Dedifferentiated amniotic fluid mesenchymal stem cell (primary cell): ENCODE measurements around the gene TBL3.
"Not testable (repeated sequence)": the region's sequence is repeated elsewhere in the genome, so short reads cannot be mapped to it uniquely, and the experiment has no call there.

Source experiments
- DNase-seq: peaks from one replicate; pipeline ENCODE4 v3.0.0-alpha.2; 2016; ENCODE audit errors: extremely low spot score

TBL3 gene

DNA sequence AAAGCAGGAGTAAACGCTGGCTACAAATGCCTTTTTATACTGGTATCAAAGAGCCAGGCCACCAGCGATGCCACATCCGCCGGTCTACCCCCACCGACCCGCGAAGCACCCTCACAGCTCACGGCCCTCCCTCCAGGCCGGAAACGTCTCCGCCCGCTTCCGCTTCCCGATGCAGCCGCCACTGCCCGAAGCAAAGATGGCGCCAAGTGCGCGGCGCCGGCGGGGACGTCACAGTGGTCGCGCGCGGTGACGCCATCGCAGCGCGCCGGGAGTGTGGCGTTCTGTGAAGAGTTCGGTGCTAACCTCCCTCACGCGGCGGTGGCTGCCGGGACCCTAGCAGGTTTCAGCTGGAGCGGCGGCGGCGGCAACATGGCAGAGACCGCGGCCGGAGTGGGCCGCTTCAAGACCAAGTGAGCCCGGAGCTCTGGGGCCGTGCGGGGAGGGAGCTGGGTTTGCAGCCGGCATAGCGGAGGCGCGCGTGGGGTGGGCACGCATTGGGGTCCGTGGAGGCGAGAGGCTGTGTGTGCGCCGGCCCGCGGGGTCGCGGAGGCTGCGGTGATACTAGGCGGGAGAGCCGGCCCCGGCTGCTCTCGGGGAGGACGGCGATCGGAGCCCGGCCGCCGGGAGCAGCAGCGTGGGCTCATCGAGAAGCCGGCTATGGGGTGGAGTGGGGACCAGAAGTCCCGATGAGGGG, at the start of gene TBL3:
TBL3 (plus strand) TSS at position 258 of the 694 bp plus-strand sequence; CDS start at position 370, 112 bp downstream.
- peak; percentile 90 for DNase-seq

DNA sequence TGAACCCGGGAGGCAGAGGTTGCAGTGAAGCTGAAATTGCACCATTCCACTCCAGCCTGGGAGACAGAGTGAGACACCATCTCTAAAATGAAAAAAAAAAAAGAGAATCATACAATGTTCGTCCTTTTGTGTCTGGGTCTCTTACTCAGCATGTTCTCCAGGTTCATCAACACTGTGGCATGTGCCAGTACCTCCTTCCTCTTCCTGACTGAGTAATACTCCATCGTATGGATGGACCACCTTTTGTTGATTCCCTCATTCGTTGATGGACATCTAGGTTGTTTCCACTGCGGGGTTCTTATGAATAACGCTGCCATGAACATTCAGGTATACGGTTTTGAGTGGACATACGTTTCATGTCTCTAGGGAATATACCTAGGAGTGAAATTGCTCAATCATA, 49.5 kb upstream of the TBL3 start:
- no peak for DNase-seq

DNA sequence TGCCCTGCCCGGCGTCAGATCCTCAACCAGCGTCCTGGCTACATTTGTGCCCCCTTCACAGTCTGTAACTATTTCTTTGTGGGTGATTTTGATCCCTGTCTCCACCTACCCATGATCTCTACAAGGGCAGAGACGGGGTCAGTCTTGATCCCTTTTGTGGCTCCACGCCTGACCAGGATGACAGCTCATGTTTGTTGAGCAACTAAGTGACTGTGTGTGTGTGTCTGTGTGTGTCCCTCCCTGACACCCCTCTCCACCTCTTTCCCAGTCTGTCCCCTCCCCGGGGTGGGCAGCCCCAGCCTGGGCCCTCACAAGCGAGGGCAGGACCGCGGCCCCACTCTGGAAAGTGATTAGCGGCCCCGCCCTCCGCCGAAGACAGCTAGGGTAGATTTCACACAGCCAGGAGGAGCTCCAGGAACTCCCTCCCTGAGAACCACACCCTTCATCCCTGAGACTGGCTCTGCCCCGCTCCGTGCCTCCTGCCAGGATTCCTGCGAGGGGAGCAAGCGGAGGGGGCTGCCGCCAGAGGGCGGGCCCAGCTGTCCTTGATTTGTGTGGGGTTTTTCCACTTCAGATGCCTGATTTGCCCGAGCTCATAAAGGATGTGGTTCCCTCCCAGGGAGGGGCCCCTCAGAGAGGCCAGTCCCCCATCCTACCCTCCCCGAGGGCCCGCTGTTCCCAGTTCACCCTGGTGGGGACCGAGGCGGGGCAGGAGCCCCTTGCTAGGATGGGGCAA, 48.4 kb upstream of the TBL3 start:
- DNase-seq = peak; percentile 67

DNA sequence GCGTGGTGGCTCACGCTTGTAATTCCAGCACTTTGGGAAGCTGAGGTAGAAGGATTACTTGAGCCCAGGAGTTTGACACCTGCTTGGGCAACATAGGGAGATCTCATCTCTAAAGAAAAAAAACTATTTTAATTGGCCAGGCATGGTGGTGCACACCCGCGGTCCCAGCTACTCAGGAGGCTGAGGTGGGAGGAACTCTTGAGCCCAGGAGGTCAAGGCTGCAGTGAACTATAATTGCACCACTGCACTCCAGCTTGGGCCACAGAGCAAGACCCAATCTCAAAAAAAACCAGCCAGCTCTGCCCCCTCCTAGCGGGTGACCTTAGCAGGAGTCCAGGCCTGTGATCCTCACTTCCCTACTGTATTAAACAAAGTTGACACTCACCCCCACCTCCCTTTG, 47.8 kb upstream of the TBL3 start:
- no peak for DNase-seq

DNA sequence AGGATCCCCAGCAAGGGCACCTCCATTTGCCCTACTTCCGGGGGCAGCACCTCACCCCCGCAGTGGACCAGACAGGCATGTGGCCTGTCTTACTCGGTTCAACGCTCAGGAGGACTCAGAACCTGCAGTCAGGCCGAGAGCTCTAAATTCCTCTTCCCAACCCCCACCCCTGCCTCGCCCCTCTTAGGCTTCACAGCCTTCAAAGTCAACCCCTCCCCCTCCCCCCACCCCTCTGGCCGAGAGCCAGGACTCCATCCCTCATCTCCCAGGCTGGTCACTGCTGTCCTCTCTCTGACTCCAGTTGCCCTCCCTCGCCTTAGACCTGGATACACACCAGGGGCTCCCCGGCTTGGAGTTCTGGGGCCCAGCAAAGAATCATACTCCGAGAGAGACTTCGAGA, 45.6 kb upstream of the TBL3 start:
- DNase-seq = no peak

DNA sequence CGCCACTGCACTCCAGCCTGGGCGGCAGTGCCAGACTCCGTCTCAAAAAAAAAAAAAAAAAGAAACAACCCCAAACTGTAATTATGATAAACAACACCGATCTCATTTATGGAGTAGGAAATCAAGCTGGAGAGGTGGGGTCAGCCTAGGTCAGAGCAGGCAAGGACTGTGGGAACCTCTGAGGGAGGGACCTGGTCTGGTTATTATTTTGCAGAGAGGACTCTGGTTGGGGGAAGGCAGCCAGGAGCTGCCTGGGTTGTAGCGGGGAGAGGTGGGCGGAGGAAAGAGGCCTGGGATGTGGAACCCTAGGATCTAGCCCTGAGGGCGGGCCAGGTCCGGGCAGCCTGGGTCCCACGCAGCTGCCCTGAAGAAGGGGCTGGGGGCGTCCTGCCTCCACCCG, 42.7 kb upstream of the TBL3 start:
- DNase-seq = no peak

DNA sequence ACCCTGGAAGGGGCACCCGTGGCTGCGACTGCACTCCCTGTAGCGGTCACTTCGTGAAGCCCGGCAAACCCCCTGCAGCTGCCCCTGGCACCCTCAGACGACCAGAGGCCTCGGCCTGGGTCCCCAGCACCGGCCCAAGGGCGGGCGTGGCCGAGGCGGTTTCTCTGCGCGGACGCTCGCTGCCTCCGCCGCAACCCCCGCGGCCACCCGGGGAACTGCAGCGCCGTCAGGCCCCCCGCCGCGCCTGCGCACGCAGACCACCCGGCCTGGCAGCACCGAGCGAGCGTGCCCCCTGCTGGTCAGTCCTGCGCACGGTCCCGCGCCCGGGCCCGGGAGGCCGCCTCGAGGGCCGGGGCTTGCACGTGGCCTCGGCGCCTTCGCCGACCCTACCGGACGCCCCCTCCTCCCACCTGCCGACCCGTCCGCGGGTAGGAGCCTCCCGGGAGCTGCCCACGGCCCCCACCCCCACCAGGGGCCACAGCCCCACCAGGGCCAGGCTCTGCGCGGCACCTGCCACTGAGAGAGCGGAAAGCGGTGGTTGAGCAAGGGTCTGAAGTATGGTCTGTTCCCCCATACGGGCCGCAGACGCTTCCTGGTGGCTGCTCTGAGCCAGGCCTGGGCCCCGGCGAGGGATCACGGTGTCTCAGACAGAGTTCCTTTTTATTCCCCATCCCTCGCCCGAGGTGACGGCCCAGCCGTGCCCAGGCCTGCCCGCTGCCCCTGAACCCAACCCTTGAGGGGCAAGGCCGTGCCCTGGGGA, 42.1 kb upstream of the TBL3 start:
- peak; percentile 68 for DNase-seq

DNA sequence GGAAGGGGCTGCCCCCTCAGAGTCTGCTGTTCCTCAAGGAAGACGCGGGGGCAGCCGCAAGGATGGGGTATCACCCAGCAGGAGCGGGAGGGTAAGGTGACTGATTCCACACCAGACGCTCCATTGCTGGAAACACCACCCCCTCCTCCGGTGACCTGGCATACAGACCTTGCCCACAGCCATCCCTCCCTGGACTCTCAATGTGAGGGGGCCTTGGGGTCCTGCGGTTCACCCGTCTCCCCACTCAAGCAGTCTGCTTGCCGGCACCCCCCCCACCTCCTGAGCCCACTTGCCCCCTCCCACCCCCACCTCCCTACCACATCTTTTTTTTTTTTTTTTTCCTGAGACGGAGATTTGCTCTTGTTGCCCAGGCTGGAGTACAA, 41.5 kb upstream of the TBL3 start:
- DNase-seq = no peak

DNA sequence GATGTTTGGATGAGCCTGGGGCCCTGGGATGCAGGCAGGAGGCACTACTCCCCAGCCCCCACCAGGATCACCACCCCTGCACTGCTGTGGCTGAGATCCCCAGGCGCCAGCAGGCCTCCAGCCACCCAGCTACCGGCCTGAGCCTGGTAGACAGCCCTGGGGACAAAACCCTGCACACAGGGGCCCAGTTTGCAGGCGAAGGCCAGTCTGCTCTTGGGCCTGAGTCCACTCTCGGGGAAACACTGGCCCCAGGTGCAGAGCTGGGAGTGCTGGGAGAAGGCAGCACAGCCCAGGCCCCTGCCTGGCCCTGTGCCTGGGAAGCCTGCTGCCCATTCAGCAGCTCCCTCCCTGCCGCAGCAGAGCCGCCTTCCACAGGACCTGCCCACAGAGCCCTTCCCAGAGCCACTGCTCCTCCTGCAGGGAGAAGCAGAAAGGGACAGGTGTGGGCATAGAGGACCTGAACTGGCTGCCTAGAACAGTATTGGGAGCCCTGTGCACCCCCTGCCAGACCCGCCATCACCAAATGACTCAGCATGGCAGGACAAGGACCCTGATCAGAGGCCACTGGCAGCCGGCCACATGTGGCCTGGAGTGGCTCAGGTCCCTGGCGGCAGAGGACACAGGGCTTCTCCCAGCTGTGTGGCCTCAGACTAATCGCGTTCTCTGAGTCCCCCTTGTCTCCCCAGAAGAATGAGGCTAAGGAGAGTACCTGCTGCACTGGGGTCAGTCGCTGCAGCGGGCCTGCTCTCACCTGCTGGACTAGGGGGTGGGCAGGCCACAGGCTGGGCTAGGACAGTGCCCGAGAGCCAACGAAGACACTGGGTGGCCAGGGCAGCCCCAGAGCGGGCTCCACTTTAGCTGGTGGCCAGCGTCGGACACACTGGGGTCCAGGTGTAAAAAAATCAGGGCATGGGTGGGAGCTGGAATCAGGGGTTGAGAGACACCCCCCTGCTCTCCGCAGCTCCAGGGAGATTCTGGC, 39.5 kb upstream of the TBL3 start:
- no peak for DNase-seq

DNA sequence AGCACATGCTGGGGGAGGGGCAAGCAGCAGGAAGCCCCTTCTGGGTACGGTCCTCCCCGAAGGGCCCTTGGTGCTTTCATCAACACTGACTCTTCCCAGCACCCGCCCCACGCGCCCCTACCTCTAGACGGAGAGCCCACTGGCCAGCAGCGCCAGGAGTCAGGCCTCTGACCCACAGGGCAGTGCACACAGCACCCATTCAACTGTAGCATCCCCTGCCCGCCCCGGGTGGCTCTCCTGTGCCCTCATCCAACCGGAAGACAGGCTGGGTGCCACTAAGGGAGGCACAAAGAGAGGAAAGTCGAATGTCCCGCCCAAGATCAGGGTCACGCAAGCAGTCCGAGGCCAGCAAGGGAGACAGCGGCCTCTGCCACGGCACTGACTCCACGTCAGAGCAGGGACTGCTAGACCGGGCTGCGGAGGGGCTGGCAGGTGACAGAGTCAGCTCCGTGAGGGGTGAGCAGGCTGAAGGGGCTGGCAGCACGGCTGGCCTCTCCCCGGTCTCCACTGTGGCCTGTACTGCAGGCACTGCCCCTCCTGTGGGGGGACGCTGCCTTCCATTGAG, 38.7 kb upstream of the TBL3 start:
- DNase-seq = no peak

DNA sequence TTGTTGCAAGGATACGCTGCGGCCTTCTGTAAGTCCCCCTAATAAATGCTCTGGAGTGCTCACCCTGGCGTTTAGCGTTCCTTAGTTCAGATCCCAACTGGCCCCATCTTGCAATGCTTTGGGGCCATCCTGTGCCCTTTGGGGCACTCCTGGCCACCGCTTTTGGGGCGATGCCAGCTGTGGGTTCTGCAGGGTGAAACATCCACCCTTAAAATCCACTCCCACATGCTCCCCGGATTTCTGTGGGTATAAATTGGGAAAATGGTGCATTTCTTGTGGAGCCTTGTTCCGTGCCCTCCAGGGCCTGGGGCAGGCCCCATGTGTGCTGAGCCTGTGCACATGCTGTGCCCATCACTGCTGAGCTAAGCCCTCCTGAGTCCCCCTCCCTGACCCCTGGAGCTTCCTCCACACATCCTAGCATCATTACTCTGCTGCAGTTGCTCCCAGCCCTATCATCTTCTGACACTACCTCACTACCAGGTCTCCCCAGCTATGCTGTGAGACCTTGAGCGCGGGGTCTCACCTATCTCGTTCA, 34.8 kb upstream of the TBL3 start:
- no peak for DNase-seq

DNA sequence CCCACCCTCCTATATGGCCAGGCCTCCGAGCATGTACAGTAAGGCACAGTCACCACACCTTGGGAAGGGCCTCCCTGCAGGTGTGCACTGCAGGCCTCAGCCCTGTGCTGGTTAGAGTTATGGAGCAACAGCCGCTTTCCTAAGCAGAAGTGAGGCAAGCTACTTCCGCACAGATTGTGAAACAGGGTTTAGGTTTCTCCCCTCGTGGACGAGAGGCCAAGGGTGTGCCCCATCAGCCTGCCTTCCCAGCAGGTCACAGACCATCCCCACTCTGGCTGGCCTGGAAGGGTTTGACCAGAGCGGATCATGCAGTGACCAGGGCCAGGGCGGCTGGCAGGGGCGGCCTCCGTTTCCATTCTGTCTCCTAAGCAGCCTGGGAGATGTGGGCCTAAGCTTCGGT, 33.5 kb upstream of the TBL3 start:
- DNase-seq = no peak

DNA sequence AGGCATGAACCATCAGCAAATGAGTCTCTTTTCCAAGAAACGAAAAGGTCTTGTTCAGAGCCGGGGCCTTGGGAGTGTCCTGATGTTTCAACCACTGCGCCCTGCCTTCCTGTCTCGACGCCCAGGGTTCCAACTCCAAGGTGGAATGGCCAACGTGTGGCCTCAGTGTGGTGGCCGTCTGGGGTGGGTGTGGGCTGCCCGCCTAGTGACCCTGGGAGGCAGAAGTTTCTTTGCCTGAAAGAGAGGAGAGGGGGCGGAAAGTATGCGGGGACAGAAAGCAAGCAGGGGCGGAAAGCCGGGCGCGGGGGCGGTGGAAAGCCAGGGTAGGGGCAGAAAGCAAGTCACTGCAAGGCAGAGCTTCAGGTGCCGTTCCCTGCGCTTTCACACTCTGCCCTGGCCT, 32.9 kb upstream of the TBL3 start:
- DNase-seq = no peak

DNA sequence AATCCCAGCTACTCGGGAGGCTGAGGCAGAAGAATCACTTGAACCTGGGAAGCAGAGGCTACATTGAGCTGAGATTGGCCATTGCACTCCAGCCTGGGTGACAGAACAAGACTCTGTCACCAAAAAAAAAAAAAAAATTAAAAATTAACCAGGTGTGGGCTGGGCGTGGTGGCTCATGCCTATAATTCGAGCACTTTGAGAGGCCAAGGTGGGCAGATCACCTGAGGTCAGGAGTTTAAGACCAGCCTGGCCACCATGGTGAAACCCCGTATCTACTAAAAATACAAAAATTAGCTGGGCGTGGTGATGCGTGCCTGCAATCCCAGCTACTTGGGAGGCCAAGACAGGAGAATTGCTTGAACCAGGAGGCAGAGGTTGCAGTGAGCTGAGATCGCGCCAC, 32.0 kb upstream of the TBL3 start:
- DNase-seq = not testable (repeated sequence)

DNA sequence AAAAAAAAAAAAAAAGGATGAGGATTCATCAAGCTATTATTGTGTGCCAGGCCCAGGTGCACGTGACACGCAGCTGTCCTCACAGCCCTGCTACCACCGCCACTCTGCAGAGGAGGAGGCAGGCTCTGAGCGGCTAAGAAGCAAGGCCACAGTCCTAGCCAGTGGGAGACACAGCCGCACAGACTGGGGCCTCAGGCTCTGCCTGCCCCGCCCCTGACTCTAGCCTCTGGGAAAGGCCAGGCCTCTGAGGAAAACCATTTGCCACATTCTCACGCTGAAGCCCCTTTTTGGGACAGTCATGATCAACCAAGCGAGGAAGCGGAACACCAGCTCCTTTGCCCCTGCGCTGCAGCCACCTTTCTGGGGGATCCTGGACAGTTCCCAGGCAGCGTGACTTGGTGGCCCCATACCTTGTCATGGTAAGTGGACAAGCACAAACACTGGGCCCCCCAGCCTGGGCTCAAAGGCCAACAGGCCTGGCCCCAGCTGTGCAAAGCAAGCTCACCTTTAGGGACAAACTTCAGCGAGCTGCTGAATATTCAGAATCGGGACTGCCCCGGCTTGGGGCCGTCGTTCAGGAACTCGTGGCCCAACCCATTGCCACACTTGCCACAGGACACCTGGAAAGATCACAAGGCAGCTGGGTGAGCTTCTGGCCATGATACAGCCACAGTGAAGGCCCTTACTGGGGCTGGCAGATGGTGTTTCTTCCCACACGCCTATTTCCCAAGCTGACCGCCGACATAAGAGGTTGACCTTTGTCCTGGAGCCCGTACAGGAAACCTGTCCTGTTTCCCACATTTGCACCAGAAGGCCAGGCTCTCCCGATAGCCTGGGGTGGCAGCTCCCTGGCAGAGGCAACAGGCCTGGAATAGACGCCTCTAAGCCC, 31.3 kb upstream of the TBL3 start:
- DNase-seq = no peak

DNA sequence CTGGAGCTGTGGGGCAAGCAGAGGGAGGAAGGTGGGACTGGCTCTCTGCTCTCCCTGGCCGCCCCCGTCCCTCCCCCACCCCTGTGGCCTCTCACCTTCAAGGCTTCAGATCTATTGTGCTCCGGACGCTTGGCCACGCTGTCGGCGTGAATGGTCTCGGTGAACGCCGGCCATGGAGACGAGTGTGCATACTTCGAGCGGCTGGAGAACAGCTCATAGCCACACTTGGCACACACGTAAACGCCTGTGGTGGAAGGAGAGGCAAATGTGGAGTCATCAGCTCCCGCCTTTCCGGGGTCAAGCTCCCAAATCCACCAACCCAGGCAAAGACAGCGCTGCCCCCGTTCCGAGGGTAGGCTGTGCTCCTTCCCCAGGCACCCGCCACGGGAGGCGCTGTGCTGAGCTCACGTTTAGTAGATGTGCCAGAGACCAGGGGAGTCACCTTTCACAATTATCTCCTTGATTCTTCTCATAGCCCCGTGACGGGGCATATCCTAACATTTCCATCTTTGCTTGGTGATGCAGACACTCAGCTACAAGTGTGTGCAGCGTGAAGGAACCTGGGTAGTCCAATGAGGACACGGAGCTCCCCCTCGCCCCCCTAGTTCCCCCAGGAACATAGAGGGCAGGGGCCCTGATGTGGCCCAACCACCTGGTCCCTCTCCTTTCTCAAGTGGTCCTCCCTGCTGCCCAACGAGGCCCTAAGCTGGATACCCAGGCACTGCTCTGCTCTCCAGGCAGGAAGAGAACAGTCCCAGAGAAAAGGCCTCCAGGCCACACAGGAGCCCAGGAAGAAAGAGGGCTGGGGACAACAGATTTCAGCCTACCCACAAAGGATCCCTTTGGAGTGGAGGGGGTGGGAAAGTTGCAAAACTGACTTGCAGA, 30.4 kb upstream of the TBL3 start:
- no peak for DNase-seq

DNA sequence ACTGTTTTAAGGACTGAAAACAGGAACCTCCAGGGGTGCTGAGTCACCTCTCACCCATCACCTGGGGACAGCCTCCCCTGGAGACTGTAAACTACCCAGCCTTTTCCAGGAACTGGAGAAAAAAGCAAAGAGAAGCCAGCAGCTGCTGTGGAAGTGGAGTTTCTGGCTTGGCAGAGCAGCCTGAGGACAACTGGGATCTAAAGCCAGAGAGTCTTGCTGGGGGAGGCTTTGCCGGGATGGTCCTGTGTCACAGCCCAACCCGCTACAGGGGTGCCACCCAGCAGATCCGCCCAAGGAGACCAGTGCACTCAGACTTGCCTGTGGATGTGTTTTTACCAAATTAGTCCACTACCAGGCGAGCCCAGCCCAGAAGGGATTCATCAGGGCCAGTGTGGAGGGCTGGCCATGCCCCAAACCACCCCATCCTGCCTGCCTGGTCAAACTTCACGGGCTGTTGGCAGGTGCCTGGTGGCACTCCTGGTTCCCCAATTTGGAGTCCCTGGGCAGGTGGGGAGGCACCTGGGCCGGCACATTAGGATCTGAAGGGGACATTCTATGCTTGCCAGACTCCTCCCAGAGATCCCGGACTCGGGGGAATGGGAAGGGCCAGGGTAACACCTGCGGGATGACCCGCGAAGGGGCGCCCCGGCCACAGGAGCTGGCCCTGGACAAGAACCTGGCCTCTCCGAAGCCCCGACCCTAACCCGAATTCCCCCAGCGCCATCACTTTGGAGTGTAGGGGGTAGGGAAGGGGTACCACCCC, 29.6 kb upstream of the TBL3 start:
- DNase-seq = no peak
